HG03175 (cell line): ENCODE results near the gene SETBP1.

Experiments used
- ATAC-seq: cut with Tn5 transposase; IDR thresholded peaks from one replicate; pipeline ENCODE4 v1.9.1; 2021; ENCODE audit warnings: mild to moderate bottlenecking, moderate library complexity; ENCODE audit not compliant: unreplicated experiment

Gene SETBP1

DNA sequence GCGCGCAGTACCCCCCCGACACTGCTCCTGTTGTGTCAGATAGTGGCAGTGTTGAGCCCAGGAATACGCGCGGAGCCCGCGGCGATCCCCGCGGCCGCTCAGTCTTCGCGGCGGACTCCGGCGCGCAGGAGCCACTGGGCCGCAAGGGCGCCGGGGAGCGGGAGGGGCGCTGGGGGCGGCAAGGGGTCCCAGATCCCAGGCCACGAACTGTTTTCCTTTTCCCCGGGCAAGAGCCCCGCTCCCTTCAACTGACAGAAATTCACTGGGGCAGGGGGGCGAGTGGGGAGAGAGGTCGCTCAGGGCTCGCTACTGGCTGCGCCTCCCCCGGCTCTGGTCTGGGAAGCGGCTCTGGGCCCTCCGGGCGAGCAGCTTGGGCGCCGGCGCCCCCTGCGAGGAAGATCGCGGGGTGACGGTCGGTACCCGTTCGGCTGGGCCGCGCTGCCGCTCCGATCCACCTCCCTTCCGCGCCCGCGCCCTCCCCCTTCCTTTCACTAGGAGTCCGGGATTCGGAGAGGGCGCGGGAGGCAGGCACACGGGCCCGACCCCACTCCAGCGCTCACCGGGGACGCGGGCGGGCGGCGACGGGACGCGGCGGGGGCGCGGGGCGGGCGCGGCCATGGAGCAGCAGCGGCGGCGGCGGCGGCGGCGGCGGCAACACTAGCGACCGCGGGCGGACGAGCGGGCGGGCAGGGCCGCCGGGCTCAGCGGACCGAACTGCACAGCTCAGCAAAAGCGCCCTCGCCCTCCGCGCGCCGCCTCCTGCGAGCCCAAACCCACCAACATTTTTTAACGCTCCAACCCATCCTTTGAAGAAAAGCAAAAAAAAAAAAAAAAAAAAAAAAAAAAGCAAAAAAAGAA, 1.4 kb upstream of the SETBP1 start:
- ATAC-seq: peak; percentile 93

DNA sequence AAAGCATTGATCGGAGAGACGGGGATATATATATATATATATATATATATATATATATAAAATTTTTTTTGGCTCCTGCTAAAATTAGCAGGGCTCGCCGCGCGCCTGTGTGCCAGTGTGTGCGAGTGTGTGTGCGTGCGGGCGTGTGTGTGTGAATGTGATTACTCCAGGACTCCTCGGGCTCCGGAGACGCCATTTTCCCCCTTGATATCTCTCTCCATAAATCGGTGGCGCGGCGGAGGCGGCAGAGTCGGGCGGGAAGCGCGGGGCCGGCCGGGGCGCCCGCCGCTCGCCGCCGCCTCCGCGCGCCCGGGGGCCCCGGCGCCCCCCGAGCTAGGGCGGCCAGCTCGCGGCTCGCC, 795 bp upstream of the SETBP1 start:
- ATAC-seq: no peak

DNA sequence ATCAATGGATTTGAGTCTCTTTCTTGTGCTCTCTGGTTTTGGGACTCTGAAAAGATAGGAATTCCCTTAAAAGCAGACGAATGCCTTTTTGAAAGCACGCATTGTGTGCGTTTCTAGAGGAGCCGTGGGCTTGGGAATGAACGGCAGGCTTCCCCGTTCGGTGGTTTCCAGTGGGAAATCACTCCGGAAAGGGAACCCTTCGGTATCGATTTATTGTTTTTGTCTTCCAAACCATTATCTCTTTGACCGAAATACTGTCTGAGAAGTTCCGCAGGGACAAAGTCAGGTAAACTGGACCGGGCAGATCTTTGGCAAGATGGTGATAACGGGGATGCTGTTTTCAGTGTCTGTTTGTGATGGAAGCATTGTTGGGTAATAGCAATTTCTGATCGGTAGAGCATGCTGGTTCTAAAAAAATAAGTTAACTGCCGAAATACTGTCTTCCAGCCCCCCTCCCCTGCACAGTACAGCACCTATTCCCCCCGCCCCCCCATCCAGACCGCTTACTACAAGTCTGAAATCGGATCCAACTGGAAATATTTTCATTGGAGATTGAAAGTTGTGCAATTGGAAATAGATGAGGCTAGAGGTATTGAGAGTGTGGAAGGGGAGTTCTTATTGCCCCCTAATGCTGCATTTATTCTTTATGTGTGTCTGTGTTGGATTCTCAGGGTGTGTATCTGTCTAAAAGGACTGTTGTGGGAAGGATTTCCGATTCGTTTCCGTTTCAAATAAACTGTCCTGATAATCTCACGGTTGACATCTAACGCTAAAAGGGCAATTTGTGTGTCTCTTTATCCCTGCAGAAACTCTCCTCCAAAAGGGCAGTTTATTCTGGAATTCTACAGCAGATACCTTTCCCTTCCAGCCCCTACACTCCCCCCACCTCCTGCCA, 635 bp downstream of the SETBP1 start:
- no peak for ATAC-seq

DNA sequence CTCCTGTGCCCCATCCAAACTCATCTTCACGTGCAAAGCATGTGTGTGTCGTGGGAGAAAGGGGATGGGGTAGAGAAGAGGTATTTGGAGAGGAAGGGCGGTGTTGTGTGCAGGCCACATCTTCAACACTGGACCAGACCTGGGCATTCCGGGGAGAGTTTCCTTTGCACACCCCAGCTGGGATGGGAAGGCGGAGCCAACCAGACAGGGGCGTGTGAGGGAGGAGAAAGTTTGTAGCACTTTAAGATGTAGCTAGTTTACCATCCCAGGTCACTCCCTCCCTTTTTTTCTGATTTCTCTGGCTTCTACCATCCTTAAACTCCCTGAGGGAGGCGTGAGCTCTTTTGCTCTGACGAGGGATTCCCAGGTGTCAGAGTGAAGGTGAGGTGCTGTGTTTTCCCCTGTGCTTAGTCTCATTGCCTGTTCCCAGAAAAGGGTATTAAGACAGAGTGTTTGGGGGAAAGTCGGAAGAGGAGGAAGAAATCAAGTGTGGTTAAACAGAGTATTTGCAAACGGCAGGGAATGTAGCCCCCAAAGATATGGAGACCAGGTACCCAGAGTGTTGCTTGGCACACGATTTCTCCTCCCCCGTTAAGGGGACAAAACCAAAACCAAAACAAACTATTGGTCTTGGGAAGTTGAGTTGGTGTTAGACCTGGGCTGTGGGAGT, 1.6 kb downstream of the SETBP1 start:
- no peak for ATAC-seq

DNA sequence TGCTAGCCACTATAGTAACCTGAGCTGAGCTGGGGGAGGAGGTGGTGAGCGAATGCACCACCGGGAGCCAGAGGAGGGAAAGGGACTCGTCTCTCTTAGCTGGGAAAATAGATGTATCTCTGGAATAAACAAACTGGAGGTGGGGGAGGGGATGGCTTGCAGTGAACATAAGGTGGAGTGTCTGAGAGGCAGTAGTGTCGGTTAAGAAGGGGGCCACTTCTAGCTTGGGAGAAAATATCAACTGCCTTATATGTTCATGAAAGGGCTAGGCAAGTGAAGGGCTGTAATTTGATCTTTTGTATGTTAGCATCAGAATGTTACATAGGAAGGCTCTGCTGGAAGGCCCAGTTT, 2.2 kb downstream of the SETBP1 start:
- no peak for ATAC-seq

DNA sequence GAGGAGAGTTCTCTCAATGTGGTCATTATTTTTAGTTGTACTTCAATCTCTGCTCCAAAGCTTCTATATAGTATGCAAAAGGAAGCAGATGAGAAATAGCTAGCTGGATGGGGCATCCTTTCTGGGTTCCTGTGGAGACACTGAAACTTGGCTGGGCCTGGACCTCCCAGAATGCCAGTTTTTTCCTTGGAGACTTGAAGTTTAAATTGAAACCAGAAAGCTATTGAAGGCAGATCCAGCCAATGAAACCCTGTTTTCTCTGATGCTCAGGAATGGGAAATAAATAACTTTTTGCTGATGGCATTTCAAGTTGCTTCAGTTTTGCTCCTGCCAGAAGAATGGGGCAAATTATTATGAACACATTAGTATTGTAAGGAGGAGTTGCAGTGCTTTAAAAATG, 2.9 kb downstream of the SETBP1 start:
- ATAC-seq: no peak

DNA sequence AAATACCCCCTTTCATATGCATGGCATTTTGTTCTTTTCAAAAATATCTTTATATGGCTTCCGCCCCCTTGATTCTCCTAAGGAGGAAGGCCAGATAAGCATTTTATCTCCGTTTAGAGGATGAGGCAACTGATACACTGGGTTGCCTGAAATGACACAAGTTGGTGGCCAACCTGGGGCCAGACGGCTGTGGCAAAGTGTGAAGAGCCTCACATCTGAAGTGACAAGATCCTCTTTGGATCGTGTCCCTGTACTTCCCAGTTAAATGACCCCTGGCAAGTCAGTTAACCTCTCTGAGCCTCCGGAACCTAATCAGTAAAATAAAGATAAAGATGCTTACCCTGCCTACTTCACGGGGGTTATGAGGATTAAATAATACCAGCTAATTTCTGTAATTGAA, 4.6 kb downstream of the SETBP1 start:
- ATAC-seq: no peak

DNA sequence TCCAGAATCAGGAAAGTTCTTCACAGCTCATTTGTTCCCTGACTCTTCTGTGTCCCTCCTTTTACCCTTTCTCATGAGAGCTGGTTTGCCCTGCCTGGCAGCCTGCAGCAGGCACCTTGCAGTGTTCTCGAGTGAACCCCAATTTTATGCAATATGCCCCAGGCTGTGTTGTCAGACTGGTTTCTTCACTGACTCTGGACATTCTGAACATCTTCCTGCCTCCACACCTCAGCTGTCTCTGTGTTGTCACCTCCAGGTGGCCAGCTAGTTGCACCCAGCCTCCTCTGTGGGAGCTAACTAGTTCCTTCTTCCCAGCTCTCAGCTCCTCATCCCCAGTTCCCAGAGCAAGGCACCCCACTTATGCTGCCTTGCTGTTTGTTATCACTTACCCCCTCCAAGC, 5.5 kb downstream of the SETBP1 start:
- ATAC-seq: peak; percentile 36

DNA sequence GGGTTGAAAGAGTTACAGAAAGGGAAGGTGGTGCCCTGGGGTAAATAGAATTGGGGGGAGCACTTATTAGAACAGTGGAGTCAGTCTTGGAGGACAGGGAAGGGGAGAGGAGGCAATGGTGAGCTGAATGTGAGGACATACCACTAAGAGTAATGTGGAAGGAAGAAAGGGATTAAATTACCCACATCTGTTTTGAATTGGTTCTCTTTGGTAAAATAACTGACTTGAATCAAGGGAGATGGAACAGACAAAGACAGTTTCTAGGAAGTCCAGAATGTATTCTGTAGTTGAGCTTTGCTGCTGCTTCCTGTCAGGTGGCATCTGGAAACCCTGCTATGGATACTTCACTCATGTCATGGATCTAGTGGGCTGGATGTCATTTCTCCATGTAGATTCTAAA, 6.7 kb downstream of the SETBP1 start:
- no peak for ATAC-seq

DNA sequence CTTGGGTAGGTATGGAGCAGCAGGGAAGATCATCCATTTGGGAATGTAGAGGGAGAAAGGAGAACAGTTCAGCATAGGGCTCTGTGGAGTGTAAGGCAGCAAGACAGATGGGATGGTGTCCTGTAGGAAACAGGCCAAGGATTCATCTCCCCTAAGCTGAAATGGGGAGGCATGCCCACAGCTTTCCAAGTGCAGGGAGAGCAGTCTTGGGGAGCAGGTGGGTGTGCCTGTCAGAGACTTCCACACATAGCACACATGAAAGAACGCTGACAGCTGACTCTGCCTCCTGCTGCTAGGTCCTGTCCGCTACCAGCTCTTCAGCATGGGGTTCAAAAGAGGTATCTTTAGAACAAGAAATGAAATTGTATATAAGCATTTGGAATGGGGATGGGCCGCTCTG, 9.0 kb downstream of the SETBP1 start:
- ATAC-seq: no peak

DNA sequence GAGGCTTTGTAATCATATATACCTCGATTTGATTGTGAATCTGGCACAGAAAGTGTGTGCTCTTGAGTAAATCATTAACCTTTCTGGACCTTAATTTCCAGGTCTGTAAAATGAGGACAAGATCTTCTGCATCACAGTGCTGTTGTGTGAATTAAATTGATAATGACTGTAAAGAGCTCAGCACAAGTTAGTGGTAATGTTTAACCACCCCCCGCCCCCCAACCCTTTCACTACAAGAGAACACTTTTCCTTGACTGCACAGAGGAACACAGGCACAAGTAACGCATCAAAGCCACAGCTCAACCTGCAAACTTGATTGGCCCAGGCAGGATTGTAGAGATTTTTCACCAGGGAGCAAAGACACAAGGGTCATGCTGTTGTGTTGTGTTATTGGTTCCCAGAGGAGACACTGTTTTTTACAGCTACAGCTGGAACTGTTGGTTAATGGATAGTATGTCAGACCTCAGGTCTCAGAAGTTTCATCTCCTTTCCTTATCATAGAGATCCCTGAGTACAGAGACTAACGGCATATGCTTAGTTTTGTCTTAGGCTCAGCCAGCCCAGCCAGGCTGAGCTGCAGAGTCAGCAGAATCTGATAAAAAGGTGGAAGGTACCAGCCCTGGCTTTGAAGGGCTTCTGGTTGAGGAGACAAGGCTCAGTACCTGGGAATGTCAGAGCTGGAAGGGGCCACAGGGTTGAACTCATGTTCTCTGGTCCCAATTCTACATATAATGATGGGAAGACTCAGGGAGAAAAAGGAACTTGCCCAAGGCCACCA, 10.6 kb downstream of the SETBP1 start:
- ATAC-seq: no peak

DNA sequence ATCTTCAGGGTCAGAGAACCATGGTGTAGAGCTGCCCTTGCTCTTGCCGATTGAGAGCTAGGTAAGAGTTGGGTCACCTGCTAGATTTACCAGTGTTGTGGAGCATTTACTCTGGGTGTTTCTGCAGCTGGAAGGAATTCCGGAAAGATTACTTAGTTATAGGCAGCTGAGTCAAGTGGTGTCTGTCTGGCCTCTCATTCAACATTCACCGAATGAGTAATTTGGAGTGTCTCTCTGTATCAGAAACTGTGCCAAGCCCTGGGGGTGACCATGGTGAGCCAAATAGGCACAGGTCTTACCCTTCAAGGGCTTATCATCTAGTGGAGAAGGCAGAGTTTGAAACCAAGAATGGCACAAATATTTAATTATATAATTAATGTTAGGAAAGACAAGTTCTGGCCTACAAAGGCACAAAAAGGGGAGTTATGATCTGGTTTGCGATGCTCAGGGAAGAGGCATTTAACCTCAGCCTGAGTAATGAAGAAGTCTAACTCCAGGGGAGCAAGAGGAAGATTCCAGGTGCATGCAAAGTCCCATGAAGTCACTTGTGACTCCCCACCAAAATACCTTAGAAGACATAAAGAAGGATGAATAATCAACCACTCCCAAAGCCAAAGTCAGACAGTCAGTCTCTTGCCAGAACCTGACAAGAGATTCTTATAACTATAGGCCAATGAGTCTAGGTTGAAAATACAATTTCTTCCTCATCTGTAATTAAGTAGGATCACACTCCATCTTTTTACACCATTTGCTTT, 12.5 kb downstream of the SETBP1 start:
- no peak for ATAC-seq

DNA sequence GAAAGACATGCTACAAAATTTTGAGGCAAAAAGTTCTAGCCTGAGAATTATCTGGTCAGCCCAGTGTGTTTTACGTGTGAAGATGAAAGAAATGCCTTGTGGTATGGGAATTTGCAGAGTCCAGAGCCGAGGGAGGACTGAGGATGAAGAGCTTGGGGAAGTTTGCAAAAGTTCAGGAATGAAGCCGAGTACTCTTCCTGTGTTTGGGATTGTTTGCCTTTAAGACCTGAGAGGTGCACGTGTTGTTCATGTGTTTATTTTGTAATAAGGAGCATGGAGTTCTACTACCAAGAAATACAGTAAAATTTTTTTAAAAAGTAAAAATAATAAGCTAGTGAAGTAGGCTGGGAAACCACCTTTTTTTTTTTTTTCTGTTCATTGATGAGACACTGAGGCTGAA, 14.8 kb downstream of the SETBP1 start:
- ATAC-seq: no peak

DNA sequence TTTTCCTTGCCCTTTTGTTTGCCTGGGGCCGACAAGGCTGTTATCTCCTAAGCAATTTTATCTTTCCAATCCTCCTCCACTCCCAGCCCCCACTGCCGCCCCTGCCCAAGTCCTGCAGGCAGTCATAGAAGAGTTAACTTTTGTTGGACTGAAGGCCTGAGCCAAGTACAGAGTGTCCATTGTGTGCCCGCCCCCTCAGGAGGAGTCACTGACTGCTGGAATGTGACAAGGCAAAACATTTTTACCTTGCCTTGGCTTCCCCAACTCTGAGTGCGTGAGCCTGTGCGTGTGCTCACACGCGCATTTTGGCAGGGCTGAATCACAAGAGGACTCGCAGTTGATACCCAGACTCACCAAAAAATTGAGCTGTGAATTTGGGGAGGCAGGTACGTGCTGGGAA, 16.2 kb downstream of the SETBP1 start:
- ATAC-seq: no peak

DNA sequence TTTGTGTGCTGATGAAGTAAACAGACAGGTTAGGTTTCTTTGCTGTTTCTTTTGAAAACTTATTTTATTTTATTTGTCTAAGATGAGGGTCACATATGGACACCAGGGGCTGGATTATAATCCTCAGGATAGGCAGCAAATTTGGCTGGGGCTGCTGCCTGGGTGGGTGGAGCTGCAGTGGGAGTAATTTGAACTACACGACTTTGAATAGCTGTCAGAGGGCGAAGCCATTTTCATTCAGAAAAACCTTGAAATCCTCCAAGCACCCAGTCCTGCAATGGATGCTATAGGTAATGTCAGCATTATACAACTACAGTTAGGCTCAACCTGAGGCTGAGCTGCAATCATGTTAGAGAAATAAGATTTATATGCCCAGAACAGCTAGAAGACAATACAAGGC, 16.6 kb downstream of the SETBP1 start:
- ATAC-seq: no peak

DNA sequence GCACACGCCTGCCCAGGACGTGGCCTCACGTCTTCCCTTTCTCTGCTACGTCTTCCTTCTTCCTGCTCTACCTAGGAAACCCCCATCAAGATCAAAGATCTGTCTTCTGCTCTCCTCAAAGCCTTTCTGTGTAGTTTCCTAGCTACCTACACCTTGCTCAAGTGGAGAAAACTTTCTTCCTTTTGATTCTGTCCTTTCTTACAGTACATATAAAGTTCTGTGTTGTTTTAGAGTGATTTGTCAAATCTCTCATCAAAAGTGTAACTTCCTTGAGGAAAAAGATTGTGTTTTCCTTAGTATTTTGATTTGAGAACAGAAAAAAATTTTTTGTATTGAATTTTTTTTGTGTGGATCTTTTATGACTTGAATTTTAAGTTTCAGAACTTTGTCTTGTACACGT, 17.8 kb downstream of the SETBP1 start:
- ATAC-seq: no peak

DNA sequence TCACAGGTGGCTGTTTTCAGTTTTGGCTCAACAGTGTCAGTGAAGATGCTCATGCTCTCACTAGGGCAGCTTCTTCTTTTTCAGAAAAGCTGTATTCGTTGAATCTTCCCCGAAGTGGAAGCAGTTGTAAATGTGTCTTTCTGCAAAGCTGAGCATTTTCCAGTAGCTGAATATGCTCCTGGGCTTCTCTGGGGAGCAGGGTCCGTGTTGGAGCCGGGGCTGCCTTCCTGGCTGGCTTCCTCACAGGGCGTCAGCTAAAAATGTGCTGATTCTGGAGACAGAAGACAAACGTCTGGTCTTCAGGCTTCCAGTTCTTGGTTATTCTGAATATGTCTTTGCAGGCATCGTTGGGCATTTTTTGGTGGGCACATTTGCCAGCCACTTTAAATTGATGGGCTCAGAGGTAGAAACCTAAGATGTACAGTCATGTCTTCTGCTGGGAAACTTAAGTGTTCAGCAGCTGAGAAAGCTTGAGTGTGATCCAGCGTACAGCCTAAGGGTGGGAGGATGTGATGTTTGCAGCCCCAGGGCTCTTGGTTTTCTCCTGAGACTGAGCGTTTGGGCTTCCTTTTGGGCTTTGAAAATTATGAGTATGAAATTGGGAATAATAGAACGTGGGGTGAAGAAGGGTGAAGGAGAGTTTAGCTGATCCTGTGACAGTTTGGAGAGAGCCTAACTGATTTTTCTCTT, 19.0 kb downstream of the SETBP1 start:
- no peak for ATAC-seq

DNA sequence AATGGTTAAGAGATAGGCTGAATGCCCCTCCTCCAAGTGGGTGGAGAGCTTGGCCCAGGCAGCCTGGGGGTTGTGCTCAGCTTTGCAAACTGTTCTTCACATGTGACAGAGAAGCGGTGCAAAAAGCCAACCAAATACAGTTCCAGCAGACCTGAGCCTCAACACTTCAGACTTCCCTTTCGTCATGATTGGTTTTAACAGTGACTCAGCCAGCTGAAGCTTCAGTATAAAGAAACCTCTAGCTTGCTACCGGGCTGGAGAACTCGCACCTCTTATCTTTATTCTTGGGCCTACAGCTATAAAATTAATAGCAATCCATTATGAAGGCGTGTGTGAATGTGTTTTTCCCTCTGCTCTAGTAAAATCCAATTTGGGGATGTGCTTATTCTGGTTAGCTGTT, 20.0 kb downstream of the SETBP1 start:
- ATAC-seq: peak; percentile 44

DNA sequence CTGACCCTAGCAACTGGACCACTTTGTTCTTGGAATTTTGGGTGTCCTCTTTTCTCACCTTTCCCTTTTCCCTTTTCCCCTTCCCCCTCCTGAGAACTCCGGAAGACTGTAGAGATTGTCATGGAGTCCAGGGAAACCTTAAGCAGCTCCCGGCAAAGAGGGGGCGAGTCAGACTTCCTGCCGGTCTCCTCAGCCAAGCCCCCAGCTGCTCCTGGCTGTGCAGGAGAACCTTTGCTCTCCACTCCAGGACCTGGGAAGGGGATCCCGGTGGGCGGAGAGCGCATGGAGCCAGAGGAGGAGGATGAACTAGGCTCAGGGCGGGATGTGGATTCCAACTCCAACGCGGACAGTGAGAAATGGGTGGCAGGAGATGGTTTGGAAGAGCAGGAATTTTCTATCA, 20.5 kb downstream of the SETBP1 start:
- no peak for ATAC-seq

DNA sequence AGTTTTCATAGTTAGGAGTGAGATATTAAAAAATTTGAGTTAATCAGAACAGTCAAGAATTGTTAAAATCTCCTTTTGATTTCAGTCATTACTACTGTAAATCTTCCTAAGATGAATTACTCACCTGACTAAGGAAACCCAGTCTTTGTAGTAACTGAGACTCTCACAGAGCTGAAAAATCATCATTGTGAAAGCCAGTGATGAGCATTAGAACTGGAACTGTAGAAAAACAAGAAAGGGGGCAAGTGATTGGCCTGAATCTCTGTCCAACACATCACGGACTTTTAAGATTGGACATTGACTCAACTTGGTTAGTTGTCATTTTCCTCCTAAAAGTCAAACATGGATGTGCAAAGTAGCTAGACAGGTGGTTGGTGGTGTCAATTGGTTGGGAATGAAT, 21.9 kb downstream of the SETBP1 start:
- no peak for ATAC-seq
